Panc1 (cell line): ENCODE results near the gene KDM4D. TPM values are rescaled to one million over a fixed set of nuclear protein-coding genes. Genes with fewer than 3 reads are reported as not detected.
A peak's percentile ranks its signal among the peaks of the same experiment; 100 is the strongest.
"Not testable (repeated sequence)": the region's sequence is repeated elsewhere in the genome, so short reads cannot be mapped to it uniquely, and the experiment has no call there.

Experiments
- ATAC-seq: fragments of 200-7000 bp; cut with Tn5 transposase; 2 replicates; pipeline ENCODE4 v1.9.1; 2020; ENCODE audit warnings: mild to moderate bottlenecking, moderate library complexity
- BruUV-seq: library from RNA; stranded (reverse); fragments of 400-500 nt; replicated peaks from 2 replicates; lab custom pipeline; 2021; lab: Mats Ljungman, UMichigan
- CTCF ChIA-PET: fragments of 300-600 bp; sonication (Branson Sonifier 250); formaldehyde crosslinking; loops from one replicate; lab custom pipeline; 2022; ENCODE audit warnings: antibody characterized with exemption; lab: Charles Lee
- POLR2A ChIA-PET: fragments of 300-600 bp; sonication (Branson Sonifier 250); formaldehyde crosslinking; loops from one replicate; lab custom pipeline; 2022; ENCODE audit warnings: antibody characterized with exemption; lab: Charles Lee
- DNase-seq: peaks from one replicate; pipeline ENCODE4 v3.0.0-alpha.2; 2010; ENCODE audit warnings: low read depth, low spot score
- H3K27ac ChIP-seq: 2 replicates; pipeline ENCODE4 v1.5.1; 2011; ENCODE audit warnings: mild to moderate bottlenecking, low read length, inconsistent platforms
- H3K27me3 ChIP-seq: fragments of 200-500 bp; sonication (Bioruptor generic); 2 replicates; pipeline ENCODE4 v1.6.0; 2014; ENCODE audit warnings: low read length, inconsistent platforms; ENCODE audit not compliant: control insufficient read depth, insufficient read depth
- H3K36me3 ChIP-seq: fragments of 200-500 bp; sonication (Bioruptor generic); 2 replicates; pipeline ENCODE4 v1.5.1; 2014; ENCODE audit warnings: inconsistent platforms, mild to moderate bottlenecking, low read length, moderate library complexity; ENCODE audit not compliant: control insufficient read depth, insufficient read depth
- H3K4me1 ChIP-seq: 2 replicates; pipeline ENCODE4 v1.5.1; 2011; ENCODE audit warnings: inconsistent platforms, mild to moderate bottlenecking, low read length, moderate library complexity; ENCODE audit not compliant: control insufficient read depth, insufficient read depth
- H3K4me3 ChIP-seq, 2 experiments: 2 replicates each; pipeline ENCODE4 v1.5.1; 2011 to 2012; ENCODE audit warnings: low read depth in 2 of 2, low read length in 2 of 2, mild to moderate bottlenecking in 2 of 2, inconsistent platforms in 1 of 2, moderate library complexity in 1 of 2
- H3K9me3 ChIP-seq: fragments of 200-500 bp; sonication (Bioruptor generic); 2 replicates; pipeline ENCODE4 v1.5.1; 2014; ENCODE audit warnings: low read depth, mild to moderate bottlenecking, inconsistent platforms, low read length, moderate library complexity; ENCODE audit not compliant: control insufficient read depth, insufficient read depth
- POLR2AphosphoS5 ChIP-seq: IDR thresholded peaks from 2 replicates; pipeline ENCODE4 v1.6.1; 2012; ENCODE audit warnings: mild to moderate bottlenecking, low read depth, low read length, moderate library complexity
- REST ChIP-seq, 2 experiments: IDR thresholded peaks; 2 replicates each; pipeline ENCODE4 v1.6.1; 2011 to 2012; ENCODE audit warnings: low read depth in 2 of 2, control low read depth in 1 of 2, low read length in 1 of 2, mild to moderate bottlenecking in 1 of 2, moderate library complexity in 1 of 2; ENCODE audit not compliant: insufficient read depth in 1 of 2
- SIN3A ChIP-seq: IDR thresholded peaks from 2 replicates; pipeline ENCODE4 v1.6.1; 2012; ENCODE audit warnings: low read depth, mild to moderate bottlenecking, low read length, moderate library complexity, borderline replicate concordance; ENCODE audit not compliant: insufficient read depth
- TCF7L2 ChIP-seq: IDR thresholded peaks from 2 replicates; pipeline ENCODE4 v1.6.1; 2011; ENCODE audit warnings: mild to moderate bottlenecking, low read depth, low read length, inconsistent platforms
- in situ Hi-C: cut with HindIII; loops from 2 replicates; pipeline ENCODE4 v1.10.0; 2016; ENCODE audit warnings: low sequenced_read_pairs, low pct_unique_long_range_greater_than_20kb
- intact Hi-C: fragments of 100-400 bp; cut with micrococcal nuclease; formaldehyde crosslinking; loops from one replicate; pipeline ENCODE4 v1.10.0; 2022; ENCODE audit not compliant: unreplicated experiment
- total RNA-seq: library from RNA; stranded (reverse); gene quantifications from one replicate; pipeline ENCODE4 v1.2.1, GENCODE V29; 2021; ENCODE audit not compliant: unreplicated experiment
- TF ChIP-seq, protein P1 (sequence below): fragments of 450-650 bp; IDR thresholded peaks from 2 replicates; pipeline ENCODE4 v1.5.1; 2017; ENCODE audit warnings: mild to moderate bottlenecking

Gene KDM4D
- total RNA-seq, 1 experiment from 2014 or later: 0.87 TPM

DNA sequence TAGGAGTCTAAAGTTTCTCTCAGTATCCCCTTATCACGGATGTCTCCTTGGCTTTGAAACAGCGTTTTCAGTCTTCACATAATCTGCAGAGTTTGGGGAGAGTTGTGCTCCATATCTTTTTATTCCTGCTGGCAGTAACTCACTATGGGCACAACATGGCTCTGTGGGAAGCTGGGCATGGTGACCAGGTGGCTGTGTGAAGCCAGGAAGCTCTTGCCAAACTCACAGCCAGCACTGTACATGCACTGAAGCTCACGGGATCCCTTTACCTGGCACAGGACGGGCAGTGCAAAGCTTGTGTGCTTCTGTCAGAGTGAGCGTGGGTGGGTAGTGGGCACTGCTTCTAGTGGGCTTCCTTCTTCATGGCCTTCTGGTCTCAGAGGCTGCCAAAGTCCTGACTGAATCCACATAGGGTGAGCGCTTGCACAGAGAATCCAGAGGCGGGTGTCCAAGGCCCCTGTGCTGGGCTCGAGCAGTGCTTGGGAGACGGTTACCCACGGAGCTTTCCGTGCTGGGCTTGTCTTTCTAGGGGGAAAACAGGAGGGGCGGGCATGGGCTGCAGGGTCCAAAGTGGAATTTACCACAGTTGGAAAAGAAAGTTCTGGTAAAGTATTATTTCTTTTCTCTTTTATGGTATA is 40.8 kb downstream of the KDM4D start:
- H3K9me3 ChIP-seq: no peaks in the 10 kb centered on the region
- CTCF ChIA-PET: no interaction called here
- no TSS peak for BruUV-seq
- no peak overlapping the region for H3K27ac ChIP-seq
- no peaks in the 10 kb centered on the region for H3K36me3 ChIP-seq
- H3K4me1 ChIP-seq: no peaks in the 10 kb centered on the region
- in situ Hi-C loops (no loop called here), intact Hi-C loops (no loop called here)
- no peak overlapping the region for H3K4me3 ChIP-seq
- ATAC-seq (peak; percentile 45; the same call in 1 of the 2 replicates), DNase-seq (no peak)
- POLR2A ChIA-PET: no interaction called here
- TF ChIP-seq REST (IDR thresholded peaks at IDR 0.05; ENCODE audit: insufficient read depth in 1 of 2, low read depth in 2 of 2, low read length in 1 of 2): no peak
- no peak for TF ChIP-seq SIN3A
- no peak for TF ChIP-seq TCF7L2
- TF ChIP-seq, protein P1, sequence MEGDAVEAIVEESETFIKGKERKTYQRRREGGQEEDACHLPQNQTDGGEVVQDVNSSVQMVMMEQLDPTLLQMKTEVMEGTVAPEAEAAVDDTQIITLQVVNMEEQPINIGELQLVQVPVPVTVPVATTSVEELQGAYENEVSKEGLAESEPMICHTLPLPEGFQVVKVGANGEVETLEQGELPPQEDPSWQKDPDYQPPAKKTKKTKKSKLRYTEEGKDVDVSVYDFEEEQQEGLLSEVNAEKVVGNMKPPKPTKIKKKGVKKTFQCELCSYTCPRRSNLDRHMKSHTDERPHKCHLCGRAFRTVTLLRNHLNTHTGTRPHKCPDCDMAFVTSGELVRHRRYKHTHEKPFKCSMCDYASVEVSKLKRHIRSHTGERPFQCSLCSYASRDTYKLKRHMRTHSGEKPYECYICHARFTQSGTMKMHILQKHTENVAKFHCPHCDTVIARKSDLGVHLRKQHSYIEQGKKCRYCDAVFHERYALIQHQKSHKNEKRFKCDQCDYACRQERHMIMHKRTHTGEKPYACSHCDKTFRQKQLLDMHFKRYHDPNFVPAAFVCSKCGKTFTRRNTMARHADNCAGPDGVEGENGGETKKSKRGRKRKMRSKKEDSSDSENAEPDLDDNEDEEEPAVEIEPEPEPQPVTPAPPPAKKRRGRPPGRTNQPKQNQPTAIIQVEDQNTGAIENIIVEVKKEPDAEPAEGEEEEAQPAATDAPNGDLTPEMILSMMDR: no peak
- no peak for TF ChIP-seq POLR2AphosphoS5
- peaks cover 8% of the 10 kb centered on the region; the same call in 1 of the 2 replicates for H3K27me3 ChIP-seq

DNA sequence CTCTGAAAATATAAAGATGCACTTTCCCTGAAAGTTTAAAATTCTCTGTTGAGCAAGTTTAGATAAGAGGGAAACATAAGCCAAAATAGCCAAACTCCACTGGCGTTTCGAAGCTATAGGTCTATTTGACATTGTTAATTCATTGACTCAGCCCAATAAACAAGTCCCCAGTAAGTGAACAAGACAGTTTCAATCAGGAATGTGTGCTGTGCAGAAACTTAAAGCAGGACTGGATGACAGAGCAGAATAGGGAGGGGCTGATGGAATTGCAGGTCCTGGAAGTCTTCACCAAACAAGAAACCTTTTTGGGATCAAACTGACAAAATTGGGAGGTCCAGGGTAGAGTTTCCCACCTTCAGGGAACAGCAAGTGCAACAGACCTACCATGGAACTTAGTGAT is 42.6 kb downstream of the KDM4D start:
- POLR2A ChIA-PET: interaction anchor here (0.6 kb wide), 1 partner anchor 134 kb away, joined by 4 read pairs; no protein-coding TSS in a partner anchor
- no peaks in the 10 kb centered on the region for H3K36me3 ChIP-seq
- H3K27me3 ChIP-seq: no peaks in the 10 kb centered on the region
- no peaks in the 10 kb centered on the region for H3K9me3 ChIP-seq
- TF ChIP-seq REST (IDR thresholded peaks at IDR 0.05; ENCODE audit: insufficient read depth in 1 of 2, low read depth in 2 of 2, low read length in 1 of 2) (no peak), TCF7L2 (no peak), SIN3A (no peak), POLR2AphosphoS5 (no peak)
- TF ChIP-seq, protein P1: no peak
- H3K4me1 ChIP-seq: no peaks in the 10 kb centered on the region
- in situ Hi-C loops (no loop called here), intact Hi-C loops (no loop called here)
- DNase-seq: no peak
- no TSS peak for BruUV-seq
- H3K4me3 ChIP-seq: no peak overlapping the region
- CTCF ChIA-PET: no interaction called here
- H3K27ac ChIP-seq: no peak overlapping the region
- ATAC-seq: no peak

GRCh38 chr11:95021468-95021867 is 48.0 kb downstream of the KDM4D start:
- H3K4me3 ChIP-seq, H3K4me1 ChIP-seq, in situ Hi-C loops, H3K27me3 ChIP-seq, H3K36me3 ChIP-seq, intact Hi-C loops, BruUV-seq, H3K9me3 ChIP-seq, CTCF ChIA-PET, H3K27ac ChIP-seq, DNase-seq, ATAC-seq, POLR2A ChIA-PET: not testable (repeated sequence)
